K562 (cell line): ENCODE measurements around the gene CNN3. TPM values are rescaled to one million over a fixed set of nuclear protein-coding genes. Genes with fewer than 3 reads are reported as not detected.

ENCODE experiments used
- ATAC-seq: fragments of 200-7000 bp; cut with Tn5 transposase; 3 replicates; pipeline ENCODE4 v1.9.1; 2020; ENCODE audit warnings: moderate library complexity
- BruUV-seq: library from RNA; stranded (reverse); fragments of 400-500 nt; replicated peaks from 2 replicates; lab custom pipeline; 2021; lab: Mats Ljungman, UMichigan
- CTCF ChIA-PET: fragments of 300-600 bp; formaldehyde crosslinking; extraction: SDS; loops from one replicate; lab custom pipeline; 2021; ENCODE audit warnings: low intra/inter-chr PET ratio; lab: Yijun Ruan, JAX
- POLR2A ChIA-PET: fragments of 300-600, 350-650 bp; sonication (Branson Sonifier 250); formaldehyde crosslinking; extraction: SDS; loops from one replicate; lab custom pipeline; 2021; ENCODE audit warnings: antibody characterized with exemption, inconsistent platforms; lab: Yijun Ruan, JAX
- DNase-seq, 4 experiments: peaks; one replicate each; pipeline versions ENCODE4 v3.0.0 to v3.0.0-alpha.2; 2011 to 2018; ENCODE audit warnings: low spot score in 3 of 4, mixed read lengths in 3 of 4; ENCODE audit errors: extremely low read depth in 1 of 4
- FAIRE-seq: peaks from 2 replicates; lab custom pipeline; 2011; peaks lifted over from hg19 to GRCh38; lab: Jason Lieb, UNC
- H2AFZ ChIP-seq: 2 replicates; pipeline ENCODE4 v1.6.0; 2011; ENCODE audit warnings: low read depth, low read length, control low read depth, inconsistent platforms
- H3K27ac ChIP-seq: fragments of 200-600 bp; 3 replicates; pipeline ENCODE4 v1.8.0; 2011; ENCODE audit warnings: low read depth, mild to moderate bottlenecking, control low read depth, inconsistent platforms, low read length, moderate library complexity, mixed read lengths; ENCODE audit errors: extremely low read depth
- H3K27me3 ChIP-seq, 2 experiments: fragments of 300-600 bp in 1 of 2; 2 replicates in 1 of 2; 3 replicates in 1 of 2; pipeline versions ENCODE4 v1.6.0 to v1.8.0; 2011; ENCODE audit warnings: inconsistent platforms in 2 of 2, low read length in 2 of 2, mild to moderate bottlenecking in 1 of 2, mixed read lengths in 1 of 2, moderate library complexity in 1 of 2; ENCODE audit not compliant: control insufficient read depth in 2 of 2, insufficient read depth in 2 of 2
- H3K36me3 ChIP-seq: fragments of 300-600 bp; 3 replicates; pipeline ENCODE4 v1.8.0; 2011; ENCODE audit warnings: mild to moderate bottlenecking, low read length, inconsistent platforms; ENCODE audit not compliant: control insufficient read depth, insufficient read depth
- H3K4me1 ChIP-seq, 2 experiments: fragments of 200-600 bp in 1 of 2; replicated peaks in 1 of 2; 2 replicates in 1 of 2; 3 replicates in 1 of 2; pipeline versions ENCODE4 v1.5.1 to v1.8.0; 2011; ENCODE audit warnings: inconsistent platforms in 2 of 2, low read length in 2 of 2, mild to moderate bottlenecking in 1 of 2, mixed read lengths in 1 of 2, moderate library complexity in 1 of 2; ENCODE audit not compliant: control insufficient read depth in 2 of 2, insufficient read depth in 2 of 2
- H3K4me2 ChIP-seq: 2 replicates; pipeline ENCODE4 v1.6.1; 2011; ENCODE audit warnings: low read length, control low read depth, inconsistent platforms, mixed read lengths; ENCODE audit not compliant: insufficient read depth
- H3K4me3 ChIP-seq: fragments of 200-600 bp; sonication (generic), shearing (Covaris generic); 2 replicates; pipeline ENCODE4 v1.5.1; 2016; ENCODE audit warnings: control low read depth, inconsistent platforms
- H3K79me2 ChIP-seq: fragments of 200-600 bp; 3 replicates; pipeline ENCODE4 v1.8.0; 2011; ENCODE audit warnings: low read length, inconsistent platforms; ENCODE audit not compliant: control insufficient read depth, insufficient read depth
- H3K9ac ChIP-seq, 2 experiments: 2 replicates each; pipeline versions ENCODE4 v1.6.0 to v1.6.1; 2011; ENCODE audit warnings: low read depth in 2 of 2, low read length in 2 of 2, control low read depth in 1 of 2, inconsistent platforms in 1 of 2, mild to moderate bottlenecking in 1 of 2, mixed read lengths in 1 of 2; ENCODE audit not compliant: insufficient read depth in 1 of 2
- H3K9me1 ChIP-seq: one replicate; pipeline ENCODE4 v1.6.0; 2011; ENCODE audit warnings: inconsistent platforms, mild to moderate bottlenecking, low read length, moderate library complexity; ENCODE audit not compliant: control insufficient read depth, insufficient read depth
- H3K9me3 ChIP-seq: replicated peaks from 2 replicates; pipeline ENCODE4 v1.5.1; 2011; ENCODE audit warnings: low read depth, low read length, inconsistent platforms; ENCODE audit not compliant: control insufficient read depth, insufficient read depth
- H4K20me1 ChIP-seq: replicated peaks from 2 replicates; pipeline ENCODE4 v1.6.1; 2011; ENCODE audit warnings: low read length, inconsistent platforms, mixed read lengths; ENCODE audit not compliant: control insufficient read depth, insufficient read depth
- GABPA ChIP-seq: fragments of 200-800 bp; sonication (Bioruptor generic); conservative IDR thresholded peaks from 2 replicates; pipeline ENCODE4 v1.6.1; 2016; ENCODE audit warnings: low read depth, missing genetic modification characterization, missing compliant biosample characterization
- GABPB1 ChIP-seq: sonication (generic); formaldehyde crosslinking; IDR thresholded peaks from 2 replicates; pipeline ENCODE4 v1.8.0; 2022; ENCODE audit warnings: mild to moderate bottlenecking, missing genetic modification reagents
- MCM3 ChIP-seq: fragments of 450-650 bp; IDR thresholded peaks from 2 replicates; pipeline ENCODE4 v1.6.1; 2016
- NRF1 ChIP-seq, 2 experiments: fragments of 450-650 bp; IDR thresholded peaks in 1 of 2; conservative IDR thresholded peaks in 1 of 2; 2 replicates each; pipeline ENCODE4 v1.6.1; 2014; ENCODE audit warnings: mild to moderate bottlenecking in 2 of 2
- SMARCA5 ChIP-seq: fragments of 450-650 bp; IDR thresholded peaks from 2 replicates; pipeline ENCODE4 v1.6.1; 2016
- SMARCC2 ChIP-seq: fragments of 450-650 bp; IDR thresholded peaks from 2 replicates; pipeline ENCODE4 v1.6.1; 2017; ENCODE audit warnings: antibody characterized with exemption, moderate library complexity, mild to moderate bottlenecking, low read depth
- SRF ChIP-seq, 2 experiments: fragments of 250-450, 450-650 bp in 1 of 2; sonication (Bioruptor Pico) in 1 of 2; sonication (generic) in 1 of 2; formaldehyde crosslinking; IDR thresholded peaks; 2 replicates each; pipeline versions ENCODE4 v1.5.0 to v1.5.1; 2020 to 2022; ENCODE audit warnings: mild to moderate bottlenecking in 1 of 2, missing genetic modification reagents in 1 of 2
- TEAD1 ChIP-seq, 2 experiments: fragments of 450-650 bp in 1 of 2; sonication (generic) in 1 of 2; formaldehyde crosslinking; IDR thresholded peaks; 2 replicates each; pipeline versions ENCODE4 v1.4.0 to v1.8.0; 2020 to 2022; ENCODE audit warnings: mild to moderate bottlenecking in 2 of 2, missing genetic modification reagents in 1 of 2
- WGBS: fragments of 100-300 bp; shearing (Covaris generic); methylation state at CpG from one replicate; pipeline ENCODE4 v1.1.6; 2016; ENCODE audit warnings: low coverage, mixed read lengths; ENCODE audit not compliant: insufficient coverage; ENCODE audit errors: missing lambda C conversion rate; 5-methylcytosine and 5-hydroxymethylcytosine counted together
- in situ Hi-C: fragments of 300-500 bp; cut with MboI; formaldehyde crosslinking; loops from 4 replicates; pipeline ENCODE4 v1.15.0; 2018; ENCODE audit warnings: inconsistent platforms, mixed read lengths
- intact Hi-C: fragments of 100-400 bp; cut with micrococcal nuclease; formaldehyde crosslinking; loops from 2 replicates; pipeline ENCODE4 v1.14.2; 2022
- polyA plus RNA-seq, 8 experiments: library from polyadenylated mRNA; depleted of rRNA in 4 of 8; stranded (reverse) in 5 of 8; unstranded in 3 of 8; fragments of >200 nt; fragmentation: Nextera tagmentation in 2 of 8; fragmentation: Illumina TruSeq in 1 of 8; extraction: Ambion mirVana in 2 of 8; extraction: Trizol in 1 of 8; gene quantifications; 2 replicates each; pipeline versions ENCODE4 v1.2.1 to v1.2.3, GENCODE V29; 2011 to 2014; ENCODE audit warnings: inconsistent platforms in 1 of 8, missing spikeins in 1 of 8
- total RNA-seq, 7 experiments: library from RNA; depleted of rRNA in 6 of 7; stranded (reverse); fragments of >200 nt in 6 of 7; fragmentation: Illumina TruSeq in 2 of 7; extraction: Trizol in 2 of 7; gene quantifications; 2 replicates each; pipeline versions ENCODE4 v1.2.1 to v1.2.3, GENCODE V29; 2011 to 2021; ENCODE audit warnings: low replicate concordance in 1 of 7
- TF ChIP-seq, protein P1 (sequence below): fragments of 150-350 bp; conservative IDR thresholded peaks from 2 replicates; pipeline ENCODE4 v1.6.1; 2014; ENCODE audit warnings: low read length
- TF ChIP-seq, protein P2 (sequence below): fragments of 250-450 bp; sonication (Bioruptor Pico); IDR thresholded peaks from 2 replicates; pipeline ENCODE4 v1.8.0; 2021; ENCODE audit warnings: moderate library complexity, mild to moderate bottlenecking, inconsistent platforms
- TF ChIP-seq, protein P3 (sequence below): sonication (generic); formaldehyde crosslinking; IDR thresholded peaks from 2 replicates; pipeline ENCODE4 v1.8.1; 2023; ENCODE audit warnings: mild to moderate bottlenecking, missing genetic modification reagents

Gene CNN3
- total and polyA plus RNA-seq, 9 of the 15 experiments (the other 6 are each of a cell fraction or from before 2014, with no cell fraction given) = 0.06 to 0.62 (median 0.18) TPM; not detected in 4

DNA sequence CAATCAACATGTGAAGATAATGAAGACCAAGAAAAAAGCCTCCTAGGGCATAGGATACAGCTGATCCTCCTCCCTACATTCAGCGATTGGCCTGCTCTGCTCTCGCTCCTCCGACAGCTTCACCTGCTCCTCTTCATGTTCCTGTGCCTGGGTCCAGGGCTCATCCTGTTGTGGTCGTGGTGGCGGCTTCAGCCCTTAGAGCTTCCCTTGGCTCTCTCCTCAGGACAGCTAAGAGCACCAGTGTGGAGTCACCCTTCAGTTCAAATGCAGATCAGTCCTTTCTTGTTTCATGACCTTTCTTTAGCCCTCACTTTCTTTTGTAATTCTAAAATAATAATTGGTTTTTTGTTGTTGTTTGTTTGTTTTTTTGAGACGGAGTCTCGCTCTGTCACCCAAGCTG, 18.7 kb downstream of the CNN3 start:
- no peaks in the 10 kb centered on the region for H3K9me3 ChIP-seq
- no peaks in the 10 kb centered on the region; a peak in 1 of 5 replicates for H3K4me1 ChIP-seq
- no peak overlapping the region for H3K4me2 ChIP-seq
- no peaks in the 10 kb centered on the region for H3K79me2 ChIP-seq
- TF ChIP-seq GABPA (tag) (no peak), SRF (CRISPR knock-in tag; IDR thresholded peaks at IDR 0.05) (no peak), SMARCC2 (no peak), NRF1 (conservative IDR thresholded peaks at IDR 0.05 in 1 of 2, IDR thresholded peaks at IDR 0.05 in 1 of 2) (no peak), GABPB1 (CRISPR knock-in tag) (no peak), TEAD1 (CRISPR knock-in tag; IDR thresholded peaks at IDR 0.05) (no peak), MCM3 (no peak), SMARCA5 (no peak)
- TF ChIP-seq, protein P1, sequence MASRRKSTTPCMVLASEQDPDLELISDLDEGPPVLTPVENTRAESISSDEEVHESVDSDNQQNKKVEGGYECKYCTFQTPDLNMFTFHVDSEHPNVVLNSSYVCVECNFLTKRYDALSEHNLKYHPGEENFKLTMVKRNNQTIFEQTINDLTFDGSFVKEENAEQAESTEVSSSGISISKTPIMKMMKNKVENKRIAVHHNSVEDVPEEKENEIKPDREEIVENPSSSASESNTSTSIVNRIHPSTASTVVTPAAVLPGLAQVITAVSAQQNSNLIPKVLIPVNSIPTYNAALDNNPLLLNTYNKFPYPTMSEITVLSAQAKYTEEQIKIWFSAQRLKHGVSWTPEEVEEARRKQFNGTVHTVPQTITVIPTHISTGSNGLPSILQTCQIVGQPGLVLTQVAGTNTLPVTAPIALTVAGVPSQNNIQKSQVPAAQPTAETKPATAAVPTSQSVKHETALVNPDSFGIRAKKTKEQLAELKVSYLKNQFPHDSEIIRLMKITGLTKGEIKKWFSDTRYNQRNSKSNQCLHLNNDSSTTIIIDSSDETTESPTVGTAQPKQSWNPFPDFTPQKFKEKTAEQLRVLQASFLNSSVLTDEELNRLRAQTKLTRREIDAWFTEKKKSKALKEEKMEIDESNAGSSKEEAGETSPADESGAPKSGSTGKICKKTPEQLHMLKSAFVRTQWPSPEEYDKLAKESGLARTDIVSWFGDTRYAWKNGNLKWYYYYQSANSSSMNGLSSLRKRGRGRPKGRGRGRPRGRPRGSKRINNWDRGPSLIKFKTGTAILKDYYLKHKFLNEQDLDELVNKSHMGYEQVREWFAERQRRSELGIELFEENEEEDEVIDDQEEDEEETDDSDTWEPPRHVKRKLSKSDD = no peak
- TF ChIP-seq, protein P2, sequence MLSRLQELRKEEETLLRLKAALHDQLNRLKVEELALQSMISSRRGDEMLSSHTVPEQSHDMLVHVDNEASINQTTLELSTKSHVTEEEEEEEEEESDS = no peak
- TF ChIP-seq, protein P3, sequence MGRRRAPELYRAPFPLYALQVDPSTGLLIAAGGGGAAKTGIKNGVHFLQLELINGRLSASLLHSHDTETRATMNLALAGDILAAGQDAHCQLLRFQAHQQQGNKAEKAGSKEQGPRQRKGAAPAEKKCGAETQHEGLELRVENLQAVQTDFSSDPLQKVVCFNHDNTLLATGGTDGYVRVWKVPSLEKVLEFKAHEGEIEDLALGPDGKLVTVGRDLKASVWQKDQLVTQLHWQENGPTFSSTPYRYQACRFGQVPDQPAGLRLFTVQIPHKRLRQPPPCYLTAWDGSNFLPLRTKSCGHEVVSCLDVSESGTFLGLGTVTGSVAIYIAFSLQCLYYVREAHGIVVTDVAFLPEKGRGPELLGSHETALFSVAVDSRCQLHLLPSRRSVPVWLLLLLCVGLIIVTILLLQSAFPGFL (CRISPR knock-in tag) = no peak
- TF ChIP-seq, all 486 proteins: peak for 0
- Histone ChIP-seq H3K9me1 (no peaks in the 10 kb centered on the region), H3K4me3 (no peak overlapping the region), H3K9ac (no peak overlapping the region), H2AFZ (no peak overlapping the region), H4K20me1 (no peaks in the 10 kb centered on the region), H3K27me3 (peaks cover 9 to 29% of the 10 kb centered on the region in 2 experiments; a peak in 3 of 5 replicates), H3K27ac (no peak overlapping the region), H3K36me3 (no peaks in the 10 kb centered on the region)
- ATAC-seq (no peak; the same call in 2 of the 3 replicates), DNase-seq (no peak), FAIRE-seq (no peak)
- BruUV-seq = no TSS peak
- ChIA-PET POLR2A (no interaction called here), CTCF (no interaction called here)
- intact Hi-C loops = no loop called here
- in situ Hi-C loops = no loop called here
- 2% methylated on average over 6 of the region's 7 CpGs for WGBS
